ENCODE measurements around the gene SPARCL1.

Gene SPARCL1

DNA sequence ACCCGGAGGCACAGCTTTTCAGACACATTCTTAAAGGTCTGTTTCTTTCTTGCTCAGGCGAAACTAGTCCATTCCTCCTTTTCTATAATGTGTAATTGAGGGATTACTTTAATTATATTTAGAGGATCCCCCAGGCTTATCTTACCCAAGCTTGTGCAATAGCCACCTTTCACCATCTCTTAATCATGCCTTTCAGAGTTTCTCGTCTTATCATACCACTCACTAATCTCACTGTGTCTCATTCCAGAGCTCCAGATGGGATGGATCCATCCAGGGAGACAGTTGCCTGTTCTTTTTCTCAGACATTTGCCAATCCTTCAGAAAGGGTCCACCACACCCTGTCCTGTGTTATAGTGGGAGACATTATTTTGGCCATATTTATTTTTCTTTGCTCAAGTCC, 12.5 kb downstream of the SPARCL1 start:
- Mint-ChIP-seq H3K4me3 (no peak overlapping the region), H3K27ac (peak overlapping the region; percentile 33), H3K36me3 (ENCODE audit: low read depth) (no peaks in the 10 kb centered on the region), H3K4me1 (peaks cover 17% of the 10 kb centered on the region), H3K27me3 (ENCODE audit: low read depth, poor library complexity) (no peaks in the 10 kb centered on the region), H3K9me3 (no peaks in the 10 kb centered on the region)
- TF ChIP-seq, protein P1, sequence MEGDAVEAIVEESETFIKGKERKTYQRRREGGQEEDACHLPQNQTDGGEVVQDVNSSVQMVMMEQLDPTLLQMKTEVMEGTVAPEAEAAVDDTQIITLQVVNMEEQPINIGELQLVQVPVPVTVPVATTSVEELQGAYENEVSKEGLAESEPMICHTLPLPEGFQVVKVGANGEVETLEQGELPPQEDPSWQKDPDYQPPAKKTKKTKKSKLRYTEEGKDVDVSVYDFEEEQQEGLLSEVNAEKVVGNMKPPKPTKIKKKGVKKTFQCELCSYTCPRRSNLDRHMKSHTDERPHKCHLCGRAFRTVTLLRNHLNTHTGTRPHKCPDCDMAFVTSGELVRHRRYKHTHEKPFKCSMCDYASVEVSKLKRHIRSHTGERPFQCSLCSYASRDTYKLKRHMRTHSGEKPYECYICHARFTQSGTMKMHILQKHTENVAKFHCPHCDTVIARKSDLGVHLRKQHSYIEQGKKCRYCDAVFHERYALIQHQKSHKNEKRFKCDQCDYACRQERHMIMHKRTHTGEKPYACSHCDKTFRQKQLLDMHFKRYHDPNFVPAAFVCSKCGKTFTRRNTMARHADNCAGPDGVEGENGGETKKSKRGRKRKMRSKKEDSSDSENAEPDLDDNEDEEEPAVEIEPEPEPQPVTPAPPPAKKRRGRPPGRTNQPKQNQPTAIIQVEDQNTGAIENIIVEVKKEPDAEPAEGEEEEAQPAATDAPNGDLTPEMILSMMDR (IDR thresholded peaks at IDR 0.05): no peak
- no peak for DNase-seq

DNA sequence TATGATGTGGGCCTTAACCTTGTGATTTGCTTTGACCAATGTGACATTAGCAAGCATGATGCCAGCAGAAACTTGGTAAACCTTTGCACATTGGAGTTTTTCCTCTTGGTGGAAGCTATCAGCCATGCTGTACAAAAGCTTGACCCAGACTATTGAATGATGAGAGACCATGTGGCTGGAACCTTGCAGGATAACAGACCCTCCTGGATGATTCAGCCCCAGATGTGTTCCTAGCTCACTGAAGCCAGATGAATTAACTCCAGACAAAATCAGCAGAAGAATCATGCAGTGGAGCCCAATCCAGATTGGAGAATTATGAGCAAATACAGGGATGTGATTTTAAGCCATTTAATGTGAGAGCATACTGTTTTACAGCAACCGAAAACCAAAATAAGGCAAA, 16.8 kb downstream of the SPARCL1 start:
- Mint-ChIP-seq H3K36me3 (ENCODE audit: low read depth) (peaks cover 6% of the 10 kb centered on the region), H3K4me3 (no peak overlapping the region), H3K9me3 (peaks cover 2% of the 10 kb centered on the region), H3K4me1 (peaks cover 9% of the 10 kb centered on the region), H3K27me3 (ENCODE audit: low read depth, poor library complexity) (no peaks in the 10 kb centered on the region), H3K27ac (no peak overlapping the region)
- no peak for DNase-seq
- TF ChIP-seq, protein P1 (IDR thresholded peaks at IDR 0.05): no peak

DNA sequence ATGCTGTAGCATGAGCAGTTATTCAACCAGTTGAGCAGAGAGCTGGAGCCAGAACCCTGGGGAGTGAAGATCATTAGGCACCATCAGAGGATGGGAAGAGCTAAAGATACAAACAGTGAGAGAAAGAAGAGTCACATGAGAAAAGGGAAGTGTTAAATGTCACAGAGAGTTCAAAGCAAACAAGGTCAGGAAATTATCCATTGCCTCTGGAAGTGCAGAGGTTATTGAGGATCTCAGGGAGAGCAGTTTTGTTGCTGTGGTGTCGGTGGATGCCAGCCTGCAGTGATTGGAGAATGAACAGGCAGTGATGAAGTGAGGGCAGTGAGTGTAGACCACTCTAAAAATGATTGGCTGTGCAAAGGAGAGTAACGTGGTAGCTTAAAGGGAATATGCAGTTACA, 17.7 kb downstream of the SPARCL1 start:
- Mint-ChIP-seq H3K4me1 (peaks cover 9% of the 10 kb centered on the region), H3K9me3 (peaks cover 2% of the 10 kb centered on the region), H3K27ac (peak overlapping the region; percentile 76), H3K27me3 (ENCODE audit: low read depth, poor library complexity) (no peaks in the 10 kb centered on the region), H3K36me3 (ENCODE audit: low read depth) (peaks cover 6% of the 10 kb centered on the region), H3K4me3 (no peak overlapping the region)
- TF ChIP-seq, protein P1 (IDR thresholded peaks at IDR 0.05): no peak
- DNase-seq: no peak

DNA sequence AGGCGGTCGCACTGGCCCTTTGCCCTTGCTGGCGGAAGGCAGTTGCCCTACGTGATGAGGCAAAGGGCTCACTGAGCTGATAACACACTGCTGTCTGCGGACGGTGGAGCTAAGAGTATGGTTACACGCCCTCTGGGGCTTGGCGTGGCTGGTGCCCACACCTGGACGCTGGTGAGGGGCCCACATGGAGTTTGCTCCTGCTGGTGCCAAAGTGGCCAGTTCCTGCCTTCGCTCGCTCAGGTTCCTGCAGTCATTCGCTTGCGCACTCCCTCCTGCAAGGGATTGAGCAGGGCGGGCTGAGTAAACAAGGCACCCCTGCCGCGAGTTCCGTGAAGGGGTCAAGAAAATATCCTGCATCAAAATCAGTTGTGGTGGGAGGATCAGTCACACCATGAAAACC, 18.4 kb downstream of the SPARCL1 start:
- Mint-ChIP-seq H3K36me3 (ENCODE audit: low read depth) (peaks cover 6% of the 10 kb centered on the region), H3K27ac (no peak overlapping the region), H3K9me3 (peaks cover 2% of the 10 kb centered on the region), H3K4me3 (no peak overlapping the region), H3K27me3 (ENCODE audit: low read depth, poor library complexity) (no peaks in the 10 kb centered on the region), H3K4me1 (peaks cover 9% of the 10 kb centered on the region)
- DNase-seq: no peak
- TF ChIP-seq, protein P1 (IDR thresholded peaks at IDR 0.05): no peak

DNA sequence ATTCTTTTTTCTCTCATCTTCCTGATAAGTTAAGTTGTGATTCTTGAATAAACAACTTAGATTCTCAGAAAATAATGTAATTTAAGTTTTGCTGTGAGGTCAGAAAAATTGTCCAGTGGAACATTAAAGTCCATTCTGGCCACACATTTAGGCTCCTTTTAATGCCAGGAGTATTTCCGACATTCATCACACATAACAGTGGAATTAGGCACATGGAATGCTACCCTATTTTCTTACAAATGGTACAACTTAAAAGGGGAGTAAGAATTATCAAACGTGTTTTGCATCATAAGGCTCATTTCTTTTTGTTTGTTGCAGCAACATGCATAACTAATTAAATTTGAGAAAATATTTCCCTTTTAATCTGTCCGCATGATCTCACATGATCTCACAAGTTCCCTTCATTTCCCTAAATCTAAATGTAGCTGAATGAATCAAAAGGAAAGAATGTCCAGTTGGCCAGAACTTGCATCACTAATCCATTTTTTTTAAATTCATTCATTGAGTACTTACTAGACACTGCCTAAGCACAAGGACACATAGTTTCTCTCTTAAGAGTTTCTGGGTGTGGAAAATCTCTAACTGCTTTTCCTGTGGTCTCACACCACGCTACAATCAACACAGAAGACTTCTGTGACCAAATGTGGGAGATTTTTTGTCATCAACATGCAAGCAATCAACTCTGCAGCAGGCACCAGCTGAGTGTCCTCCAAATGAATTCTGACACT, 22.0 kb downstream of the SPARCL1 start:
- H3K27ac Mint-ChIP-seq: no peak overlapping the region
- H3K27me3 Mint-ChIP-seq (ENCODE audit: low read depth, poor library complexity): no peaks in the 10 kb centered on the region
- TF ChIP-seq, protein P1 (IDR thresholded peaks at IDR 0.05): no peak
- peaks cover 6% of the 10 kb centered on the region for H3K36me3 Mint-ChIP-seq (ENCODE audit: low read depth)
- no peak overlapping the region for H3K4me3 Mint-ChIP-seq
- H3K4me1 Mint-ChIP-seq: peaks cover 9% of the 10 kb centered on the region
- DNase-seq: no peak
- peaks cover 2% of the 10 kb centered on the region for H3K9me3 Mint-ChIP-seq

DNA sequence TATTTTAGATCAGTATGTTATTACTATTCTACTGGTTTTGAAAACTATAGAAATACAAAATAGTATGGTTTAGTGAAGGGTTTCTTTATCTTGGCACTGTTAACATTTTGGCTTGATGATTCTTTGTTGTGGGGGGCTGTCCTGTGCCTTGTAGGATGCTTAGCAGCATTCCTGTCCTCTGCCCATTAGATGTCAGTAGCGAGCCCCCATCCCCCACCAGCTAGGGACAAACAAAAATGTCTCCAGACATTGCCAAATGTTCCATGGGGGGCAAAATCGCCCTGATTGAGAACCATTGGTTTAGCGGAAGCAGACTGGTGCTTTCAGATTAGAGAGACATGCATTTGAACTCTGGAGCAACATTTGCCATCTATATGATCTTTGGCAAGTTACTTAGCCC, 23.3 kb downstream of the SPARCL1 start:
- H3K9me3 Mint-ChIP-seq: peaks cover 2% of the 10 kb centered on the region
- DNase-seq: no peak
- peaks cover 4% of the 10 kb centered on the region for H3K4me1 Mint-ChIP-seq
- H3K36me3 Mint-ChIP-seq (ENCODE audit: low read depth): peaks cover 6% of the 10 kb centered on the region
- no peak overlapping the region for H3K4me3 Mint-ChIP-seq
- TF ChIP-seq, protein P1 (IDR thresholded peaks at IDR 0.05): no peak
- H3K27me3 Mint-ChIP-seq (ENCODE audit: low read depth, poor library complexity): no peaks in the 10 kb centered on the region
- H3K27ac Mint-ChIP-seq: no peak overlapping the region
